NT2/D1 (cell line): ENCODE results near the gene KCTD5.

Experiments
- SUZ12 ChIP-seq: IDR thresholded peaks from 2 replicates; pipeline ENCODE4 v1.6.1; 2011; ENCODE audit not compliant: insufficient read length, insufficient read depth; ENCODE audit errors: extremely low read depth
- YY1 ChIP-seq: IDR thresholded peaks from 2 replicates; pipeline ENCODE4 v1.6.1; 2011; ENCODE audit not compliant: insufficient read length, insufficient read depth
- ZNF274 ChIP-seq: IDR thresholded peaks from 2 replicates; pipeline ENCODE4 v1.6.1; 2011; ENCODE audit warnings: mild to moderate bottlenecking, low read depth, low read length

GRCh38 chr16:2756288-2757015 is 74.1 kb downstream of the KCTD5 start:
- TF ChIP-seq ZNF274 = no peak
- TF ChIP-seq YY1 = no peak
- TF ChIP-seq SUZ12 = no peak
